Adipocyte (in vitro differentiated cells): ENCODE measurements around the gene SLX9.
"Not testable (repeated sequence)": the region's sequence is repeated elsewhere in the genome, so short reads cannot be mapped to it uniquely, and the experiment has no call there.

ENCODE experiments used
- DNase-seq: peaks from one replicate; pipeline ENCODE4 v3.0.0-alpha.2; 2015; ENCODE audit warnings: low read depth
- H3K27me3 ChIP-seq: replicated peaks from 2 replicates; pipeline ENCODE4 v1.7.0; 2013; ENCODE audit warnings: mild to moderate bottlenecking, low read length, moderate library complexity; ENCODE audit not compliant: control insufficient read depth, insufficient read depth
- H3K36me3 ChIP-seq: 2 replicates; pipeline ENCODE4 v1.7.0; 2013; ENCODE audit warnings: low read length, mild to moderate bottlenecking, moderate library complexity; ENCODE audit not compliant: control insufficient read depth, insufficient read depth, severe bottlenecking
- H3K4me1 ChIP-seq: 2 replicates; pipeline ENCODE4 v1.7.0; 2013; ENCODE audit warnings: mild to moderate bottlenecking, low read length, moderate library complexity; ENCODE audit not compliant: control insufficient read depth, insufficient read depth
- H3K4me3 ChIP-seq: 2 replicates; pipeline ENCODE4 v1.7.0; 2013; ENCODE audit warnings: mild to moderate bottlenecking, low read length, moderate library complexity
- H3K9ac ChIP-seq: 2 replicates; pipeline ENCODE4 v1.7.0; 2013; ENCODE audit warnings: mild to moderate bottlenecking, low read length, moderate library complexity
- H3K9me3 ChIP-seq: 2 replicates; pipeline ENCODE4 v1.7.0; 2013; ENCODE audit warnings: mild to moderate bottlenecking, low read length, moderate library complexity; ENCODE audit not compliant: control insufficient read depth

SLX9 gene

GRCh38 chr21:45020629-45021427, 81.0 kb downstream of the SLX9 start:
- H3K27me3 ChIP-seq = no peaks in the 10 kb centered on the region
- H3K4me3 ChIP-seq = no peak overlapping the region
- DNase-seq = no peak
- H3K4me1 ChIP-seq = no peaks in the 10 kb centered on the region
- H3K9ac ChIP-seq = no peak overlapping the region
- peaks cover 22% of the 10 kb centered on the region for H3K9me3 ChIP-seq
- no peaks in the 10 kb centered on the region for H3K36me3 ChIP-seq

GRCh38 chr21:45021428-45022347, 81.9 kb downstream of the SLX9 start:
- DNase-seq = no peak
- H3K4me3 ChIP-seq = no peak overlapping the region
- H3K9me3 ChIP-seq = peaks cover 22% of the 10 kb centered on the region
- H3K36me3 ChIP-seq = no peaks in the 10 kb centered on the region
- H3K9ac ChIP-seq = no peak overlapping the region
- H3K27me3 ChIP-seq = no peaks in the 10 kb centered on the region
- no peaks in the 10 kb centered on the region for H3K4me1 ChIP-seq

GRCh38 chr21:45022348-45022675, 82.5 kb downstream of the SLX9 start:
- peaks cover 2% of the 10 kb centered on the region for H3K27me3 ChIP-seq
- H3K4me1 ChIP-seq = no peaks in the 10 kb centered on the region
- H3K4me3 ChIP-seq = no peak overlapping the region
- DNase-seq = no peak
- H3K36me3 ChIP-seq = no peaks in the 10 kb centered on the region
- peaks cover 22% of the 10 kb centered on the region for H3K9me3 ChIP-seq
- H3K9ac ChIP-seq = no peak overlapping the region

GRCh38 chr21:45022736-45023135, 82.9 kb downstream of the SLX9 start:
- peaks cover 22% of the 10 kb centered on the region for H3K9me3 ChIP-seq
- no peak for DNase-seq
- no peak overlapping the region for H3K4me3 ChIP-seq
- no peak overlapping the region for H3K9ac ChIP-seq
- no peaks in the 10 kb centered on the region for H3K36me3 ChIP-seq
- peaks cover 2% of the 10 kb centered on the region for H3K27me3 ChIP-seq
- H3K4me1 ChIP-seq = no peaks in the 10 kb centered on the region

GRCh38 chr21:45024516-45024915, 84.7 kb downstream of the SLX9 start:
- not testable (repeated sequence) for H3K27me3 ChIP-seq, DNase-seq, H3K4me3 ChIP-seq, H3K9ac ChIP-seq, H3K36me3 ChIP-seq, H3K4me1 ChIP-seq
- peaks cover 22% of the 10 kb centered on the region for H3K9me3 ChIP-seq

- Histone ChIP-seq H3K9ac (no peak overlapping the region), H3K9me3 (peaks cover 22% of the 10 kb centered on the region), H3K36me3 (no peaks in the 10 kb centered on the region), H3K27me3 (peaks cover 2% of the 10 kb centered on the region), H3K4me1 (peaks cover 20% of the 10 kb centered on the region), H3K4me3 (no peak overlapping the region)
- no peak for DNase-seq
Measured at GRCh38 chr21:45026066-45026745, 86.4 kb downstream of the SLX9 start.
